GM12878 (cell line): ENCODE results near the gene PADI4.

Experiments used
- MXI1 ChIP-seq: fragments of 150-350 bp; IDR thresholded peaks from 2 replicates; pipeline ENCODE4 v1.6.1; 2011; ENCODE audit warnings: low read depth, mild to moderate bottlenecking, inconsistent platforms, low read length, improper control_type of control experiment
- SIN3A ChIP-seq: IDR thresholded peaks from 2 replicates; pipeline ENCODE4 v1.6.1; 2012; ENCODE audit warnings: low read depth, low read length, improper control_type of control experiment
- SMAD1 ChIP-seq: fragments of 450-650 bp; IDR thresholded peaks from 2 replicates; pipeline ENCODE4 v1.6.1; 2018; ENCODE audit warnings: mild to moderate bottlenecking, low read depth; ENCODE audit not compliant: partially characterized antibody
- TF ChIP-seq, protein P1 (sequence below), 3 experiments: IDR thresholded peaks in 2 of 3; conservative IDR thresholded peaks in 1 of 3; 2 replicates each; pipeline ENCODE4 v1.5.1; 2011; ENCODE audit warnings: low read depth in 3 of 3, low read length in 3 of 3, mild to moderate bottlenecking in 3 of 3, control low read depth in 2 of 3, moderate library complexity in 2 of 3, inconsistent platforms in 1 of 3, mixed read lengths in 1 of 3; ENCODE audit not compliant: control insufficient read depth in 2 of 3, insufficient read depth in 1 of 3; ENCODE audit errors: extremely low read depth in 1 of 3

DNA sequence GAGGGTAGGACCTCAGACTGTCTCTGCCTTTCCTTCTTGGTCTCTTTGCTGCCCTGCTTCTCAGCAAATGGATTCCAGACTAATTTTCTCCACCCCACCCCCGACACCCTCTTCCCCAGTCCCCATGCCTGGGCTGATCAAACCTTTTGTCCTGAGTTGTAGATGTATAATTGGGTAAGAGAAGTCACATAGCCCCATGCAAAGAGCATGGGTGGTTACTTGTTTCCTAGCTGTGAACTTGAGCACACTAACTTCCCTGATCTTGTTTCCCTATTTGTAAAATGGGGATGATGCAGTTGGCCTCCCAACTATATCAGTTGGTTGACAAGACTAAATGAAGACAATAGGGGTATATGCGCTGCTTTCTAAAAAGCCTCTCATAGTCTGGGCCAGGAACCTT lies 73.2 kb downstream of the PADI4 start:
- no peak for TF ChIP-seq SIN3A
- TF ChIP-seq, protein P1, sequence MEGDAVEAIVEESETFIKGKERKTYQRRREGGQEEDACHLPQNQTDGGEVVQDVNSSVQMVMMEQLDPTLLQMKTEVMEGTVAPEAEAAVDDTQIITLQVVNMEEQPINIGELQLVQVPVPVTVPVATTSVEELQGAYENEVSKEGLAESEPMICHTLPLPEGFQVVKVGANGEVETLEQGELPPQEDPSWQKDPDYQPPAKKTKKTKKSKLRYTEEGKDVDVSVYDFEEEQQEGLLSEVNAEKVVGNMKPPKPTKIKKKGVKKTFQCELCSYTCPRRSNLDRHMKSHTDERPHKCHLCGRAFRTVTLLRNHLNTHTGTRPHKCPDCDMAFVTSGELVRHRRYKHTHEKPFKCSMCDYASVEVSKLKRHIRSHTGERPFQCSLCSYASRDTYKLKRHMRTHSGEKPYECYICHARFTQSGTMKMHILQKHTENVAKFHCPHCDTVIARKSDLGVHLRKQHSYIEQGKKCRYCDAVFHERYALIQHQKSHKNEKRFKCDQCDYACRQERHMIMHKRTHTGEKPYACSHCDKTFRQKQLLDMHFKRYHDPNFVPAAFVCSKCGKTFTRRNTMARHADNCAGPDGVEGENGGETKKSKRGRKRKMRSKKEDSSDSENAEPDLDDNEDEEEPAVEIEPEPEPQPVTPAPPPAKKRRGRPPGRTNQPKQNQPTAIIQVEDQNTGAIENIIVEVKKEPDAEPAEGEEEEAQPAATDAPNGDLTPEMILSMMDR (IDR thresholded peaks at IDR 0.05 in 2 of 3, conservative IDR thresholded peaks at IDR 0.05 in 1 of 3; ENCODE audit: control insufficient read depth in 2 of 3, extremely low read depth in 1 of 3, insufficient read depth in 1 of 3, low read depth in 3 of 3, low read length in 3 of 3): no peak
- TF ChIP-seq SMAD1: no peak
- no peak for TF ChIP-seq MXI1
